COLO829 (cell line): ENCODE data around the gene NUTM2D.
"Not testable (repeated sequence)": the region's sequence is repeated elsewhere in the genome, so short reads cannot be mapped to it uniquely, and the experiment has no call there.

ENCODE experiments used
- DNase-seq: peaks from one replicate; pipeline ENCODE4 v3.0.0; 2012; ENCODE audit warnings: low spot score

Gene NUTM2D, protein sequence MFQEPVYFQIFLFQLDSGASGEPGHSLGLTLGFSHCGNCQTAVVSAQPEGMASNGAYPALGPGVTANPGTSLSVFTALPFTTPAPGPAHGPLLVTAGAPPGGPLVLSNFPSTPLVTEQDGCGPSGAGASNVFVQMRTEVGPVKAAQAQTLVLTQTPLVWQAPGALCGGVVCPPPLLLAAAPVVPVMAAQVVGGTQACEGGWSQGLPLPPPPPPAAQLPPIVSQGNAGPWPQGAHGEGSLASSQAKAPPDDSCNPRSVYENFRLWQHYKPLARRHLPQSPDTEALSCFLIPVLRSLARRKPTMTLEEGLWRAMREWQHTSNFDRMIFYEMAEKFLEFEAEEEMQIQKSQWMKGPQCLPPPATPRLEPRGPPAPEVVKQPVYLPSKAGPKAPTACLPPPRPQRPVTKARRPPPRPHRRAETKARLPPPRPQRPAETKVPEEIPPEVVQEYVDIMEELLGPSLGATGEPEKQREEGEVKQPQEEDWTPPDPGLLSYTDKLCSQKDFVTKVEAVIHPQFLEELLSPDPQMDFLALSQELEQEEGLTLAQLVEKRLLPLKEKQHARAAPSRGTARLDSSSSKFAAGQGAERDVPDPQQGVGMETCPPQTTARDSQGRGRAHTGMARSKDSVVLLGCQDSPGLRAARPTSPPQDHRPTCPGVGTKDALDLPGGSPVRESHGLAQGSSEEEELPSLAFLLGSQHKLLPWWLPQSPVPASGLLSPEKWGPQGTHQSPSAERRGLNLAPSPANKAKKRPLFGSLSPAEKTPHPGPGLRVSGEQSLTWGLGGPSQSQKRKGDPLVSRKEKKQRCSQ

DNA sequence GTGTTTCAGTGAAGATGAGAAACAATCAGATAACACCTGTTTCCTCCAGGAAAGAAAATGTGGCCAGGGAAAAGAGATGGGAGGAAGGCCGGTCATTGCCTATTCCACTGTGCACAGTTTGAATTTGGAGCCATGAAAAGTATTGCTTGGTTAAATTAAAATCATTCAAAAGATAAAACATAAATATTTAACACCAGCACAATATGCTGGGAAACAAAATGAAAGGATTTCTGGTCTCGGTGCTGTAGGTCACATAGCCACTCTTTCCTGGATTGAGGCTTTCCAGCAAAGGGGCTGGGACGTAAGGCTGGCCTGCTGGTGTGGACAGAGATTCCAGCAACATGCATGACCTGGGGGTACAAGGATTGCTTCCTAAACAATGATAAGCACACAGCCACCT lies at the start of gene NUTM2D:
NUTM2D (plus strand) TSS at position 301 of the 400 bp plus-strand sequence. CDS start 522 bp downstream, outside the sequence.
- not testable (repeated sequence) for DNase-seq

DNA sequence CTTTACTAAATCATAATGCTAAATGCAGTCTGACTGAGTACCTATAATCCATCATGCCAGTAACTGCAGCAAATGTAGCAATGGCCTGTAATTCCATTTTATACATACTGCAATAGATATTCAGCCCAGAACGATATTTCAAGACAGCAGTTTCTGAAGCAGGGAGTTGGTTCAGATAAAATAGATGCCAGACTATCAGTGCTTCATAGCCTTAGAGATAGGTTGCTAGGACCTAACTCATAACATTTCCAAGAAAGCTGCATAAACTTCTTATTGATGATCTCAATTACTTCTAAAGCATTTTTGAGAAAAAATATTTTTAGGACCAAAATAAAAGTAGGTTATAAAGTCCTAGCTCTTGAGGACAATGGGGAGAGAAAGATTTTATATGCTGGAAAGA lies 48.8 kb upstream of the NUTM2D start:
- DNase-seq: not testable (repeated sequence)

- not testable (repeated sequence) for DNase-seq
Observed at GRCh38 chr10:87309657-87310056, 47.9 kb upstream of the NUTM2D start.

GRCh38 chr10:87311521-87311920 lies 46.0 kb upstream of the NUTM2D start:
- not testable (repeated sequence) for DNase-seq

- DNase-seq: not testable (repeated sequence)
Observed at GRCh38 chr10:87313649-87314359, 43.7 kb upstream of the NUTM2D start.

DNA sequence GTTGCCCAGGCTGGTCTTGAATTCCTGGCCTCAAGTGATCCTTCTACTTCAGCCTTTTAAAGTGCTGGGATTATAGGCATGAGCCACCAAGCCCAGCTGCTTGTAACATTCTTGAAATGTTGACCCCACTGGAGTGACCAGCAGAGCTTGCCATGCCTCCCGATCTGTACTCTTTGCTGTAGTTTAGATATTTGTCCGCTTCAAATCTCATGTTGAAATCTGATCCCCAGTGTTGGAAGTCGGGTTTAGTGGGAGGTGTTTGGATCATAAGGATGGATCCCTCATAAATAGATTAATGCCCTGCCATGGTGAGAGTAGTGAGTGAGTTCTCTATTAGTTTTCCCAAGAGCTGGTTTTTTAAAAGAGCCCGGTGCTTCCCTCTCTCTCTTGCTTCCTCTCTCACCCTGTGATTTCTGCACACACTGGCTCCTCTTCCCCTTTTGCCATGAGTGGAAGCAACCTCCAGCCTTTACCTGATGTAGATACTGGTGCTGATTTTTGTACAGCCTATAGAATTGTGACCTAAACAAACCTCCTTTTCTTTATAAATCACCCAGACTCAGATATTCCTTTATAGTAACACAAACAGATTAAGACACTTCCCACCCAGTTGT lies 43.1 kb upstream of the NUTM2D start:
- DNase-seq: not testable (repeated sequence)

- DNase-seq: not testable (repeated sequence)
Observed at GRCh38 chr10:87321505-87321904, 36.0 kb upstream of the NUTM2D start.

DNA sequence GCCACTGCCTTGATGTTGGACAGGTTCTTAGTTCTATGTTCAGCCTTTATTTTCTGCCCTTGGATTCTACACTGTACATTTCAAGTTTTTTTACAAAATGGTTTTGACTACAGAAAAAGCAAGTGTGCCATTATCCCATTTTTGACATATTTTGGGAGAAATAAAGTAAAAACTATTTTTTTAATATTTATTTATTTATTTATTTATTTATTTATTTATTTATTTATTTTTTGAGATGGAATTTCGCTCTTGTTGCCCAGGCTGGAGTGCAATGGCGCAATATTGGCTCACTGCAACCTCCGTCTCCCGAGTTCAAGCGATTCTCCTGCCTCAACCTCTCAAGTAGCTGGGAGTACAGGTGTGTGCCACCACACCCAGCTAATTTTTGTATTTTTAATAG lies 33.0 kb upstream of the NUTM2D start:
- DNase-seq: not testable (repeated sequence)

- DNase-seq: not testable (repeated sequence)
Observed at GRCh38 chr10:87327958-87328357, 29.6 kb upstream of the NUTM2D start.

GRCh38 chr10:87329131-87329530 lies 28.4 kb upstream of the NUTM2D start:
- DNase-seq: not testable (repeated sequence)

DNA sequence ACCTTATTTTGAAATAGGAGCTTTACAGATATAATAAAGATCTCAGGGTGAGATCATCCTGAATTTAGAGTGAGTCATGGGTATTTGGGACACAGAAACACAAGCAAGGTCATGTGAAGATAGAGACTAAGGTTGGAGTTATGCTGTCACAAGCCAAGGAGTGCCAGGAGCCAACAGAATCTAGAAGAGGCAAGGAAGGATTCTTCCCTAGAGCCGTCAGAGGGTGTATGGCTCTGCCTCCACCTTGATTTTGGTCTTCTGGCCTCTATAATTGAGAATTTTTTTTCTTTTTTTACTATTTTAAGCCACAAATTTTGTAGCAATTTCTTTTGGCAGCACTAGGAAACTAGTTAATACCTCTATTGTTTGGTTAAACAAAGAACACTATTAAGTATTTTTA lies 24.9 kb upstream of the NUTM2D start:
- not testable (repeated sequence) for DNase-seq

GRCh38 chr10:87340411-87340810 lies 17.1 kb upstream of the NUTM2D start:
- not testable (repeated sequence) for DNase-seq

GRCh38 chr10:87341546-87342142 lies 15.9 kb upstream of the NUTM2D start:
- not testable (repeated sequence) for DNase-seq

DNA sequence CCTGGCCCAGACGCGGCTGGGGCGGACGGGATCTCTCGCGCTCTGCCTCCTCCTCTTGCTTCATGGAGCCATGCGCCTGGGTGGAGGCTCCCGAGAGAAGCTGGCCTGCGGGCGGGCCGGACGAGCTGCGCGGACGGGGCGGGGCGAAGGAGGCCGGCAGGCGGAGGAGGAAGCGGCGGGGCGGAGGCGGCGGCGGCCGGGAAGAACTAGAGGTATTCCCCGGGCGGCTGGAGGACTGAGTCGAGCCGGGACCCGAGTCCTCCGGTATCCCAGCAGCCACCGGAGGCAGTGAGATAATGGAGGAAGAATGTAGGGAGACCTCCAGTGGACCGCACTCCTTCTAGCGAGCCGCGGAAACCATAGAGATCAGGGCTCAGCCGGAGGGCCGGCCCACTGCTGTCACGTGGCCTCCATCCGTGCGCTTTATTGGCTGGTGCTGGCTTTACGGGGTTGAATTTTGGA lies 15.3 kb upstream of the NUTM2D start:
- DNase-seq: peak; percentile 0

GRCh38 chr10:87342711-87343258 lies 14.8 kb upstream of the NUTM2D start:
- DNase-seq: not testable (repeated sequence)

- not testable (repeated sequence) for DNase-seq
Observed at GRCh38 chr10:87345743-87346142, 11.8 kb upstream of the NUTM2D start.

DNA sequence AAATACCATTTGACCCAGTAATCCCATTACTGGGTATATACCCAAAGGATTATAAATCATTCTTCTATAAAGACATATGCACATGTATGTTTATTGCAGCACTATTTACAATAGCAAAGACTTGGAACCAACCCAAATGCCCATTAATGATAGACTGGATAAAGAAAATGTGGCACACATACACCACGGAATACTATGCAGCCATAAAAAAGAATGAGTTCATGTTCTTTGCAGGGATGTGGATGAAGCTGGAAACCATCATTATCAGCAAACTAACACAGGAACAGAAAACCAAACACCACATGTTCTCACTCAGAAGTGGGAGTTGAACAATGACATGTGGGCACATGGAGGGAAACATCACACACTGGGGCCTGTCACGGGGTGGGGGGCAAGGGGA lies 7.4 kb upstream of the NUTM2D start:
- DNase-seq: not testable (repeated sequence)

DNA sequence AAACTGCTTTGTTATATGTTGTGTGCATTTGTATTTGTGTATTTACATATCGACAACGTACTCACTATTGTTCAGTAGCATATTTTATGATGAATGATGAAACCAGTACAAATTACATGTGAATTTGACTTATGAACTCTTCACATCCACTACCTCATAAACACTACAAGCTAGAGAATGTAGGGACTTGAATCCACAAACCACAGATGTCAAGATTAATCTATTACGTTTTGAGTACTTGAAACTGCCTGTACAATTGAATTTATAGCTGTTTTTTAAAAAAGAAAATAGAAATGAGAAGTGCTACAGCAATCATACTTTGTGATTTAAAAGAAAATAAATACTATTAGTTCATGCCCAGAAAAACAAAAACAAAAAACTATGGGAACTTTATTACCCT lies 4.7 kb upstream of the NUTM2D start:
- DNase-seq: not testable (repeated sequence)

GRCh38 chr10:87355110-87355509 lies 2.4 kb upstream of the NUTM2D start:
- DNase-seq: not testable (repeated sequence)

DNA sequence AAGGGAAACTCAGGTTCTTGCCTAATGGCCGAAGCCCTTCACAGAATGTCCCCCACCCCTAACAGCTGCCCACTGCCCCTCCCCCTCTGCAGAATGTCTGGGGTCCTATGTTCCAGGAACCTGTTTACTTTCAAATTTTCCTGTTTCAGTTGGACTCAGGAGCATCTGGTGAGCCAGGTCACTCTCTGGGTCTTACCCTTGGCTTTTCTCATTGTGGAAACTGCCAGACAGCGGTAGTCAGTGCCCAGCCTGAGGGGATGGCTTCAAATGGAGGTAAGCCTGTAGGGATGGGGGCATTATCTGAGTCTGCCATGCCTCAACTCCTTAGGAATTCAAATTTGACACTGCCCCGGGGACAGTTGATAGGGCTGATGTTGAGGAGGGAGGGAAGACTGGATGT lies 615 bp downstream of the NUTM2D start:
- not testable (repeated sequence) for DNase-seq
